ENCODE measurements around the gene KCNA2.

KCNA2 gene

DNA sequence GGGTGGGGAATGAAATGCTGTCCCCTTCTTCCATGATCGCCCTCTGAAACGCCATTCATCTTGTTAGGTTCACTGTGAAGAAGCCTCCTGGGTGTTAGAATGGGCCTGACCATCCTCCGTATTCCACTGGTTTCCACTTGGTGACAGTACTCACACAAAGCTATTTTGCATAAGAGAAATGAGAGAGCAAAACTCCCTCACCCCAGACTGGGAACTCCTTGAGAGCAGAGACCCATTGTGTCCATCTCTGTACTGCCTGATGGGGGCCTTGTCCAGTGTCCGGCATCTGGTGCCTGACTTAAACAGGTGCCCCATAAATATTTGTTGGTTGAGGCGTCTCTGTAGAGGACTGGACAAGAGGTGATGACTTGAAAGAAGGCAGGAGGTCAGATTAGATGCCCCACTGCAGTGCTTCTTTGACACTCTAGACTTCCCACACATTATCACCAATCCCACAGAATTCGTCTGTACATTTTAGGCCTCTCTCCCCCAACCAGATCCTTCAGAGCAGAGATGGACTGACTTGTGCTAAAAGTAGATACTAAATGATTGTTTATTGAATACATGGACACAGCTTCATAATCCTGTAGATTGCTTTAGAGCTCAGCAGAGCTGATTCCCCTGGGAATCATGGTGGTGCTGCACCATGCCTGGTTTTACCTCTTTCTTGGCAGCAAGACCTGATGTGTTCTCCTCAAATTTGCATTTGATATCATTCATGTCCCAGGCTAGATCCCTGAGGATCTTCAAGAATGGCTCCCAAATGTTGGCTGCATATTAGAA lies 22.4 kb upstream of the KCNA2 start:
- no peak for DNase-seq (ENCODE audit: low spot score)

DNA sequence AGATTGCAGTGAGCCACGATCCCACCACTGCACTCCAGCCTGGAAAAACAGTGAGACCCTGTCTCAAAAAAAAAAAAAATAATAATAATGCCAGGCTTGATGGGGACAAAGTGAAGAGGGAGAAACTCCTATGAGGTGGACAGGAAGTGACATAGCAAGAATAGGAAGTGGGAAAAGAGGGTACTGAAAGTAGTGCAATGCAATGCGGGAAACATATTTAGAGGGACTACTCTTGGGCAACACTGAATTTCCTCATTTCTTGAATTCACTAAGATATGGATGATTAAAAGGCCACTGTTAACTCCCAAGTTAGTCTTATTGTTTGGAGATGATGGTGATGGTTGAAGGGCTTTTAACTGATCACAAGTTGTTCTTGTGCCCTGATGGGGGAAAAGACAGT lies 21.6 kb upstream of the KCNA2 start:
- no peak for DNase-seq (ENCODE audit: low spot score)

DNA sequence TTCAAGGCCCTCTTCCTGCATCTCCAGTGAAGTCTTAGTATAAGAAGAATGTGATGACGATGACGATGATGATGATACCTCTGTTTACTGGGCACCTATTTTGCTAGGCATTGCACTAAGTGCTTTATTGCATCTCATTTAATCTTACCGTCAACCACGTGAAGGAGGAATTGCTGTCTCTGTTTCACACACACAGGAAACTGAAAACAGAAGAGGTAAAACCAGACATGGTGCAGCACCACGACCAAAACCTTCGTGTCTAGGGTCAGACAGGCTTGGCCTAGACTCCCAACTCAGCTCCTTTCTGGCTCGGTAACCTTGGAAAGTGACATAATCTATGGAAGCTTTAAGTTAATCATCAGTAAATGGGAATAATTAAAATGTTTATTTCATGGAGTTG lies 20.7 kb upstream of the KCNA2 start:
- DNase-seq (ENCODE audit: low spot score) = no peak

DNA sequence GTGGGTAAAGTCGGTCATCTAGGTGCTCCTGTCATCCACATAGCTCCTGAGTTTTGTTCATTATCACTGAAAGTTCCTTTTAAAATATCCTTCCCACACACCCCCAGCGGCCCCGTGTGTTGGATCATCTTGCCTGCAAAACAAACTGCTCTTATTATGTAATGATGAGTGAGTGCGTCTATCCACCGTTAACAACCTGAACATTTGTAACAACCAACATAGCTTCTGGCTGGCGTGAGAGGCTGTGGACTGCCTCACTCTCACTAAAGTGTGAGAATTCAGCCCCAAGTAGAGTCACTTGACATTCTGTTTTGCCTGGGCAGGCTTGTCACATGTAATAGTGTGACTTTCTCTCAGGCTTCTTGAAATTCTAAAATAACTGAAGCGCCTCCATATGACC lies 14.5 kb upstream of the KCNA2 start:
- no peak for DNase-seq (ENCODE audit: low spot score)

DNA sequence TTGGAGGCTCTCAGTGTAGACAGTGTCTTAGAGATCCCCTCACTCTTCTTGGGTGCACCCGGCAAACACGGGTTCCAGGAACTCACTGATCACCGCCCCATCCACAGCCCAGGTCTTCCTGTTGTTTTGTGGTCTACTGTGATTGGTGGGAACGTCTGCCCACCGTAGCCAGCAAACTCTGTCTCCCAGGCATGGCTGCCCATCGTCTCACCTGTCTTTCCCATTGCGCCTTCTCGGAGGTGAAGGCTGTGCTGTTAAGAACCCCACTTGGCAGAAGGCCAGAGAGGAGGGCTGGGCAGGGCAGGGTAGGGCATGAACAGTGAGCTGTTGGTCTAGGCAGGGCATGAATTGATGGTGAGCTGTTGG lies 14.1 kb upstream of the KCNA2 start:
- DNase-seq (ENCODE audit: low spot score) = no peak

DNA sequence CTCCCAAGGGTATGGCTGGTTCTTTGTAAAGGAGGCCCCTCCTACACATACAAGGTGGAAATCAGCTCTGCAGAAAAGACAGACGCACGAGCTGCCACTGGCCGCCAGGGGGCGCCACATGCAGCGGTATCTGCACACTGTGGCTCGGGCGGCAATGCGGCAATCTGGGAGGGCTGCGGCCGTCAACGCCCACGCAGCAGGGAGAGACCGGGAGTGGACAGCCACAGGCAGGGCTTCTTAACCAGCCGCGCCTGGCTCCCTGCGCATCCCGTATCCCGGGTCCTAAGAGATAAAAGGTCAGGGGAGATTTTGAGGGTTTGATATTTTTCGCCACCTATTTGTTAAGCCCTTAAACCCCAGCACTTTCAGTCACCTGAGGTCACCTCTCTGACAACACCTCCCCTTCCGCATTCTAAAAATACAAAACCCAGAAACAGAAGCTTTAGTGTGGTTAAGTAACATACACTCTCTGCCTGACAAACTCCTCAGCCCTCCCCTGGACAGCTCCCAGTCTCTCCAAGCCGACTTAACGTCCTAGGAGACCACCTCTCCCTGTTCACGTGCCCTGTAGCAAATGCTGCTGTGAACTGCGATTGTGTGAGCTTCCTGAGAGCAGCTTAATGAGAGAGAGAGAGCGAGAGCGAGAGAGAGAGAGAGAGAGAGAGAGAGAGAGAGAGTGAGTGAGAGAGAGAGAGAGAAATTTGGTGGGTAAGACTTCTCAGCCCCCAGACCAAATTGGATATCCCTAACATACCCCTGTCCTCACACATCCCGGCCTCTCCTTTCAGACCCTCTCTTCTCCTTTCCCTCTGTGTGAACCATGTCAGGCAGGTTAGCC lies 13.5 kb upstream of the KCNA2 start:
- DNase-seq (ENCODE audit: low spot score) = peak; percentile 74

DNA sequence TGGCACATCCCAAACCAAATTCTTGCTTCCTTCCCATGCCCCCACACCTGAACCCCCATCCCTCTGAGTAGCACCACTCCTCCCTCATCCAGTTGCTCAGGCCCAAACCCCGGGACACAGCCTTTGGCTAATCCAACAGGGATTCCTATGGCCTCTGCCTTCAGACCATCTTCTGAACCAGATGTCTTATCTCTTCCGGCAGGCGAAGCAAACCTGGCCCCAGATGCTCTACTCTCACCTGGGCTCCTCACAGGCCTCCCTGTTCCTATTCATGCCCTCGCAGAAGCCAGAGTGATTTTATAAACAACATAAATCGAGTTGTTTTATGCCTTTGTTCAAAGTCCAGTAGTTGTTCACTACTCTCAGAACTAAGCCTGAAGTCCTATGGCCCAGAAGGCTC lies 12.5 kb upstream of the KCNA2 start:
- no peak for DNase-seq (ENCODE audit: low spot score)

DNA sequence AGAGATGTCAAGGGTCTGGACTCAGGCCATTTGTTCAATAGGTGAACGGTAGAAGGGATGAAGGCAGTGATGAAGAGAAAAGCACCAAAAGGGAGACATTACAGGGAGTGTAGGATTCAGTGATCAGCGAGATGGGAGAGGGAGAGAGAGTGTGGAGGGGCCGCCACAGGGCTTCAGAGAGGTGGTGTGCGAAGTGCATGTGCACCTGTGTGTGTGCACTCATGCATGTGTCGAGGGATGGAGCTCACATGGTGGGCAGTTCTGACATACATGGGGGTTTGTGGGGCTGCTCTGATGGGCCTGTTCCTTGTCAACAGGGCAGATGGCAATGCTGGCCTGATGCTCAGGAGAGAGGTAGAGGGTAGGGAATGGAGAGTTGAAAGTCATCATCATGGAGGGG lies 11.4 kb upstream of the KCNA2 start:
- DNase-seq (ENCODE audit: low spot score) = no peak

DNA sequence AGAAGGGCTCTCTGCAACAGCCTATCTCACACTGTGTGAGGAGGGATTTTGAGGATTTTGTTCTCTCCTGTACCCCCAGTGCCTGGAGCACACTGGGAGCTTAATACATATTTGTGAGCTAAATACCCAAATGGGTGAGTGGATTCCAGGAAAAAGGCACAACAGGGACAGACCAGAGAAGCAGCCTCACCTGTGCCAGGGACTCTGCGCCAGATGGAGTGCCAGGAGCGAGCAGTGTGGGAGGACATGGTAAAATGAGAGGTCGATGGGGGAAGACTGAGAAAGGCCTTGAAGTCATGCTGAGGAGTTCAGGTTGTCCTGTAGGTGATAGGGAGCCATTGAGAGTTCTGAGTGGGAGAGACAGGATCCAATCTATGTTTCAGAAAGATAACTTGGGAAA lies 11.0 kb upstream of the KCNA2 start:
- no peak for DNase-seq (ENCODE audit: low spot score)

DNA sequence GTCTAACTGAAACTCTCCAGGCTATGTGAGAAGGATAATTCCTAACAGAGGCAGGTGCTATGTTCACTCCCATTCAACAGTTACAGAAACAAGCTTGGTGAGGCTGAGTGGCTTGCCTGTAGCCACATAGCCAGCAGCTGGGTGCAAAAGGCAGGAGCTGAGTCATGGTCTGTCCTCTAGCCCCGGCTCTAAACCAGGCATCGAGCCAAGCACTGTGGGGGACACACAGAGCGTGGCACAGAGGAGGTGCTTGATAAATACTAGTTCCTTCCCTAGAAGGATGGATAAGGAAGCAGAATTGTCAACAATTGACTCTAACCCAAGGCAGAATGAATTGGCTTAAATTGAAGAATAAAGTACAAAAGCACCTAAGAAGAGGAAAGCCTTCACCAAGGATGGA lies 10.4 kb upstream of the KCNA2 start:
- no peak for DNase-seq (ENCODE audit: low spot score)

DNA sequence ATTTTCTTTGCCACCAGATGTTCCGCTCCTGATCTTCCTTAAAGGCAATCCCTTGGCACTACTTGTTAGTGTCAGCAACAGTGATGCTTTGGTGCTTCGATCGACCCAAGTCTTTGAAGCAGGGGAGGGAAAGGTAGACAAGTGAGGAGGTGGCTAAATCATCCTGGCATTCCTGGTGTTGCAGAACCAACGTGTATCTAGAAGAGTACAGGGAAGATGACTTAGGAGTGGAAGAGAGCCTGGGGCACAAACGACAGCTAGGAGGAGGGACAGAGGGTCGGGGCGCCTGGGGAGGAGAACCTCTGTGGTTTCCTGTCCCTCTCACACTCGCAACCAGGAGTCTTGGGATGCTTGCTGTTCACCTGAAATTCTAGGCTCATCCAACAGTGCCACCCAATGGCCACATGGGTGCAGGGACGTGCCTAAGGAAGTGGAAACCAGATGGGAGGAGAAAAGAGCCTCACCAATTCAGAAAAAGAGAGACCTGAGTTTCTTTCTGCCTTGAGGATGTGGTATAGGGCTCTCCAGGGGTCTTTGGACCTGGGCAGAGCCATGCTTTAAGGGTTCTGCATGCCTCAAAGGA lies 9.5 kb upstream of the KCNA2 start:
- DNase-seq (ENCODE audit: low spot score) = peak; percentile 87

DNA sequence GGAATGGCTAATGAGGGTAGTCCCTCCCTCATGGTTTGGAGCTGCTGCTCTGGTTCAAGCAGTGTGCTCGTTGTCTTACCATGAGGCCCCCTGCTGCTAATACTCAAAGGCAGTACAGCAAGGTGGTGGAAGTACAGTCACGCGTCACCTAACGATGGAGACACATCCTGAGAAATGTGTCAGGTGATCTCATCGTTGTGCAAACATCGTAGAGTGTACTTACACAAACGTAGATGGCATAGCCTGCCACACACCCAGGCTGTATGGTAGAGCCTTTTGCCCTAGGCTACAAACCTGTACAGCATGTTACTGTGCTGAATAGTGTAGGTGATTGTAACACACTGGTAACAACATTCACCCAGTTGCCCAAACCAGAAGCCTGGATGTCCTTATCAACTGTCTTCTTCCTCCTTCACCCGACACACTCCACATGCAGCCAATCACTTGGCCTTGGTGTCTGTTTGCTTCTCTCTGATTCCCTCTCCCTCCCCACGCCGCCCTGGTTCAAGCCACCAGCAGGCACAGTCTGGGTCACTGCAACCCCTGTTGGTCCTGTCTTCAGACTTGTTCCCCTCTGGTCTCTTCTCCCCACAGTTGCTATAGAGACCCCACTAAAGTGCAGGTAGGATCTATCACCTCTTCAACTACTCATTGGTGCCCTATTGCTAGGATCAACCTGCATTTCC lies 6.0 kb upstream of the KCNA2 start:
- DNase-seq (ENCODE audit: low spot score) = no peak

DNA sequence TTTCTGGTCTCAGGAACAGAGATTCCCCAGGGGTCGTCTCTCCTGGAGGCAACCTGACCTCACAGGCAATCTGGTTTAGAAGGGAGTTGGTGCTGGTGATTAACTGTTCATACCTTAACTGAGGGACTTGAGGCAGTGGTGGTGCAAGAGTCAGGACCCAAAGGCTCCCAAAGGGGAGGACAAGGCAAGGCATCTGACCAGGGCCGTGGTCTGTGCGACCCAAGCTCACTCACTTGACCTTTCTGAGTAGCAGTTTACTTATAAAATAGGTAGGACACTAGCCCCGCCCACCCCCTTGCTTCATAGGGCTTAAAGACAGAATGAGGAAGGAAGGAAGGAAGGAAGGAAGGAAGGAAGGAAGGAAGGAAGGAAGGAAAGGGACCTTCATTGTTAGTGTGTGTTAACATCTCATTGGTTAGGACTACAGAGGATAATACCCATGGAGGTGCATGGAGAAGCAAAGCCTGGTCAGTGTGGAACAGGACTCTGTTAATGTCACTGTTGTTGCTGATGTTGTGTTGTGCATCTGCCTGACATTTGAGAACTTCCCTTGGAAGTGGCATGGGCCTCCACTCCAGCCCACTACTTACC lies 4.6 kb upstream of the KCNA2 start:
- no peak for DNase-seq (ENCODE audit: low spot score)

DNA sequence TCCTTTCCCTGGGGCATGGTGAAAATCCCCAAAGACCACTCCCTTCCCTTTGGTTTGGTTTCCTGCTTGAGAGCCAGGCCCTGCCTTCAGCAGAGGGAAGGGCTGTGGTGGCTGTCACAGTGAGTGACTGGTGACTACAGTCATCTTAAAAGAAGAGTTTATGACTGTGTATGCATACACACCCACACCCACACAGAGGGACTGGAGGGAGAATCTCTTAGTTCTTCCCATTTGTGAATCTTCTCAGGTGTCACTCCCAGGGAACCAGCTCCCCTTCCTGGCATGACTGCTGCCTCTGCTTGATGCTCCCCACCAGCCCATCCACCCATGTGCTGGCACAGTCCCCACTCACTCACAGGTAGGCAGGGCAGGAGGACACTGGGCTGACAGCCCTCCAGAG lies 3.9 kb upstream of the KCNA2 start:
- DNase-seq (ENCODE audit: low spot score) = no peak

DNA sequence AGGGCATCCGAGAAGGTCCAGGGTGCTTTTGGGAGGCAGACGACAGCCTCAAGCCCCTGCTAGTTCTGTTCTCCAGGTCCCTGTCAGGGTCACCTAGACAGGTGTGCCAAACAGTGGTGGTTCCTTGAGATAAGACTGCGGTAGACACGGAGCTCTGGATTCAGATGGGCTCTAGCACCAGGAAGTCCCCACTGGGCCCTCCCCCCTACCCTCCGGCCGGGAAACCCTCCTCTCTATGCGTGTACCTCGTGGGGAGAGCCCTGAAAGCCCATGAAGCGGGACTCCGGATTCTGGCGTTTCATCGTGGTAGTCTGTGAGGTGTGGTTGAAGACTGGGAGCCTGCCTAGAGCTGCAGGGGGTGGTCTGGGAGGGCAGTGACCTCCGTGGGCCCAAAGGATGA lies 2.1 kb upstream of the KCNA2 start:
- no peak for DNase-seq (ENCODE audit: low spot score)

DNA sequence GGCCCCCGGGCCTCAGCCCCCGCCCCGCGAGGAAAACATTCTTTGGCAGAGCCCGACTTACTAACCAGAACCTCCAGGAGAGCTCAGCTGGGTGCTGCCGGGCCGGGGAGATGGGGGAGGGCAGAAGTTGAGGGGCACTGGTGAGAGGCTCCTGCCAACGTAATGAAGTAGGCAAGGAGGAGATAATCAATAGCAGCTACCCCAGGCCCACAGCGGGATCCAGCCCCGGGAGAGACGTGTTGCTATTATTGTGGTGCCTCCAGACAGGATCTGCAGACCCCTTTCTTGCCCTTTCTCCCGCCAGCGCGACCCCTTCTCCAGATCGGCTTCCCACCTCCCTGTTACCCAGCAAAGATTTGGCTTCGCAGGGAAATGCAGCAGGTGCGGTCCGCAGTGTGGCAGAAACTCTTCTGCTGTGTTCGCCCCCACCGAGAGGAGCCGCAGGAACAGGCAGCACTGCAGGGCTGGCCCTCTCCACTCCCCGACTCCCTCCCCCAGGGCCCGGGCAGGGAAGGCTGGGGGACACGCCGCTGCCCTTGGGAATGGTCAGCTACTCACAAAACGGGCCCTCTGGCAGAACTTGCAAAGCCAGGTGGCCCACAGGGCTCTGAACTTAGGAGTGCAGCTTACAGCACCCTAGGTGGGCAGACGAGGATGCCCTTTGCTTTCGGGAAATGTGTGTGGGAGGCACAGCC lies 1.5 kb upstream of the KCNA2 start:
- DNase-seq (ENCODE audit: low spot score) = no peak

DNA sequence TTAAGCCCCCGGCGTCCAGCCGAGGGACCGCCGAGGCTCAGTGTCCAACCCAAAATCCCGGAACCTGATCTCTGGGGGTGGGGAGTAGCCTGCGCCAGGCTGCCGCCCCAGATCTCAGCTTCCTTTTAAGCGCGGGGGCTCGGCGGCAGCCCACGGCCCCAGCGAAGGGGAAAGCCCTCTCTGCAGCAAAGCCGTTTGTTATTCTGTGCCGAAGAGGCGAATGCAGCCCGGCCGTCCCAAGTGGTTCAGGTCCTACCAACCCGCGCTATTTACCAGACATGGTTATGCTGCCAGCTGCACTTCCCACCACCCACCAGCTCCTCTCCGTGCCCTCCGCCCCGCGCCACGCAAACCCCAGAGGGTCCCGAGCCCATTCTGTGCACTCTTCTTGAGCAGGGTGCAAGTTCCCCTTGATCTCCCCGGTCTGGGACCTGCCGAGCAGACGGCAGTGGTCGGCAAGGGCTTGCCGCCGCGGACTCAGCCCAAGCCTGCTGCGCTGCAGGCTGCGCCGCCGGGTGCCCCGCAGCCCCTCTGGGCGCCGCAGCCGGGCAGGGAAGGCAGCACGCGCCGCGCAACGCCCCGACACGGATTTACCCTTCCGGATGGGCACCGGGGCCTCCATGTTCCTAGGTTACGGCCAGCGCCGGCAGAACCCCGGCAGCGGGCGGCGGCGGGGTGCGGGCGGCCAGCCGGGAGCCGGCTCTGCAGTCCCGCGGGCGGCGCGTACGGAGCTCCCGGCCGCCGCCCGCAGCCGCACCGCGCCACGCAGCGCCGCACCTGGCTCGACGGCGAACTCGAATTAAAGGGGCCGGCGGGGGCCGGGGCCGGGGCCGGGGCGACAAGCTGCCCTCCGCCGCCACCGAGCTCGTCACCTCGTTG lies 738 bp upstream of the KCNA2 start:
- DNase-seq (ENCODE audit: low spot score) = no peak

DNA sequence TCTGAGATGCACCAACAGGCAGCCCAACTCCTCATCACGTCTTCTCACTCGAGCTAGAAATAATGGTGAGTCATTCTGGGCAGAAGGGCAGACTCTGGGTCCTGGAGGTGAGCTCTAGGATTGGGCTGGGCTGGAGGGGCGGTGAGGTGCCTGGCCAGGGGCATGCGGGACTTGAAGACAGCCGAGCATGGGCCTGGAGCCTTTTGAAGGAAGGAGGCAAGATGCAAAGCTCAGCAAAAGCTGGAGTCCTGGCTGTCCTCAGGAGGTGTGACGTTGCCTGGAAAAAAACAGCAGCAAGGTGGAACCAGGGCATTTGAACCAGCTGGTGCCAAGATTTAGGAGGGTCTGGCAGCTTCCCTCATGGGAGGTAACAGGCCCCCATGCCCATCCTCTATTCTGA lies 712 bp downstream of the KCNA2 start:
- DNase-seq (ENCODE audit: low spot score) = no peak

DNA sequence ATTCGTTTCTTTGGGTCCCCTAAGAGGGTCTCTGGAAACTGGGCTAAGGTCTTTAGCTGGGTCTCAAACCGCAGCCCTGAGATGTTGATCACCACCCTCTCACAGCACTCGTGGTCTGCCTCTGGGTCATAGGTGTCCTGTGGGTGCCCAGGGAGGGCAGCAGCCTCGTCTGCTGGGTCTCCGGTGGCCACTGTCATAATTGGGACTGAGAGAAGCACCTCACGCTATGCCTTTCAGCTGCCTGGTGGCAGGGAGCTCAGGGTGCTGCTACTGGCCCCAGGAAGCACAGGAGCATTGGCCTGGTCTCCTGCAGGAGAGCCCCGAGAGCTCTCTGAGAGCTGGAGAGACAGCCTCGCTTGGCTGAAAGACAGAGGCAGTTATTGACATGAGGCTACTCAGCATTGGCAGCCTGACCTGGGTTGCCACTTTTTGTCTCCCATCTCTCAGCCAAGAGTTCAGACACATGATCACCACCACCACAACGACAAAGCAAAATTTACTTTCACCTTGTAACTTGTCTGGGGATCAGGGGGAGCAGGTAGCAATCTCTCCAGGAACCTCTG lies 1.5 kb downstream of the KCNA2 start:
- no peak for DNase-seq (ENCODE audit: low spot score)

DNA sequence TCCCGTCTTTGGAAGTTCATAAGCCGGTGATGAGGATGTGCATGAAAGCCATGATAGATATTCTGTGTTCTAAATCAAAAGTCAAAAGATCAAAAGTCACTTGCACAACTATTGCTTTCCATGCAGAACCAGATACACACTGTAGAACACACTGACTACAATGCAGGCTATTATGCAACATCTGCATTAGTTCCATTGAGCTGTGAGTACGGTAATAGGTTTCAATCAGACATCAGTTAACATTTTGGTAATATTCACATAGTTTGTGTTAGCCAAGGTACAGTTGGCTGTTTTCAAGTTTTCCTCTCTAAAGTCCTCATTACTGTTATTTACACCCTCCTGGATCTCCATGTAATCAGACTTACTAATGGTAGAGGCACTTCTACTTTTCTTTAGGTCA lies 3.1 kb downstream of the KCNA2 start:
- DNase-seq (ENCODE audit: low spot score) = no peak
